ENCODE results near the gene SLC11A2. TPM values are rescaled to one million over a fixed set of nuclear protein-coding genes. Genes with fewer than 3 reads are reported as not detected.

The SLC11A2 gene
- total and polyA plus RNA-seq, 9 of the 15 experiments (the other 6 are each of a cell fraction or from before 2014, with no cell fraction given), result 21.1 to 54.0 (median 32.9) TPM

DNA sequence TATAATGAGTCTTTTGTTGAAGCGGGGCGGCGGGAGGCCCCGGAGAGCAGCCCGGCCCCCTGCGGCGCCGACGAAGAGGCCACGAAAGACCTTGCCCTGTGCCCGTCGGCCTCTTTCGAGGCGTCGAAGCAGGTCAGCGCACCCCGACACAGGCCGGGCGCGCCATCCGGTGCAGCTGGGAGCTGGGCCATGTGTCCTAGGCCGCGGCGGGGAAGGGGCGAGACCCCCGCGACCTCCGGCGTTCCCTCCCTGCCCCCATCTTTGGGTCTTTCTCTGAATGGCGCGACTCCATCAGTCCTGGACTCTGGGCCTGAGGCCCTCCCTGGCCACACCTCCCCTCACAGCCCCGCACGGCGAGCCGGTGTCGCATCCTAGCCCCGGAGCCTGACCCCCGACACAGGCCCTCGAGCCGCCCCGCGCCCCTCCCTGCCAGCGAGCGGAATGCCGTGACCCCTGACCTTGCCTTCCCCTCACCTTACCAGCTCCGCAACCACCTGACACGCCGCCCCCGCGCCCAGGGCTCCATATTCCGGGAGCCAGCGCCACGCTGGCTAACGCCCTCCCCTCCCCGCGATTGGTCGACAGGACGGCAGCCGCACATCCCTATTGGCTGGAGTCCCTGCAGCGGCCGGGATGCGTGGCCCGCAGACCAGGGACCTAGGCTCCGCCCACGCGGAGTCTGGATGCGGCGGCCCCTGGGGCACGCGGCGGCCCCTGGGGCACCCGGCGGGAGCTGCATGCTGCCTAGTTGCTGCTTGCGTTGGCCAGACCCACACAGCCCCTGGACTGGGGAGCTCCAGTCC is at the start of gene SLC11A2 (continued):
- TF ChIP-seq RERE (CRISPR knock-in tag; IDR thresholded peaks at IDR 0.05; ENCODE audit: borderline replicate concordance) (peak; percentile 23; the same call in 1 of the 2 replicates), THRAP3 (IDR thresholded peaks at IDR 0.05; ENCODE audit: borderline replicate concordance) (no peak), ZC3H11A (IDR thresholded peaks at IDR 0.05; ENCODE audit: low read depth, low read length) (no peak), CEBPG (CRISPR knock-in tag; IDR thresholded peaks at IDR 0.05) (0 out of 2 replicates have a peak, but pooled peaks have one; percentile 10), CEBPG (tag; conservative IDR thresholded peaks at IDR 0.05 in 1 of 2, IDR thresholded peaks at IDR 0.05 in 1 of 2) (no peak), HMG20B (CRISPR knock-in tag; IDR thresholded peaks at IDR 0.05) (no peak), ZNF384 (IDR thresholded peaks at IDR 0.05; ENCODE audit: low read depth, low read length) (no peak), DACH1 (IDR thresholded peaks at IDR 0.05; ENCODE audit: partially characterized antibody) (no peak), ZNF444 (CRISPR knock-in tag; IDR thresholded peaks at IDR 0.05) (no peak), PURB (CRISPR knock-in tag; IDR thresholded peaks at IDR 0.05; ENCODE audit: low read depth) (no peak), IRF2 (CRISPR knock-in tag; IDR thresholded peaks at IDR 0.05) (no peak), PTBP1 (IDR thresholded peaks at IDR 0.05; ENCODE audit: low read depth, low read length) (no peak), POLR2B (IDR thresholded peaks at IDR 0.05; ENCODE audit: low read depth, partially characterized antibody) (peak; percentile 68), ZNF134 (CRISPR knock-in tag; conservative IDR thresholded peaks at IDR 0.05) (no peak), CHD1 (IDR thresholded peaks at IDR 0.05; ENCODE audit: low read length) (no peak), NR2C2 (CRISPR knock-in tag; IDR thresholded peaks at IDR 0.05) (peak; percentile 91), NR2C2 (tag; IDR thresholded peaks at IDR 0.05) (peak; percentile 97), FOXP1 (CRISPR knock-in tag; IDR thresholded peaks at IDR 0.05) (peak; percentile 79), TSC22D4 (tag; IDR thresholded peaks at IDR 0.05) (no peak)
- TF ChIP-seq, protein P1, sequence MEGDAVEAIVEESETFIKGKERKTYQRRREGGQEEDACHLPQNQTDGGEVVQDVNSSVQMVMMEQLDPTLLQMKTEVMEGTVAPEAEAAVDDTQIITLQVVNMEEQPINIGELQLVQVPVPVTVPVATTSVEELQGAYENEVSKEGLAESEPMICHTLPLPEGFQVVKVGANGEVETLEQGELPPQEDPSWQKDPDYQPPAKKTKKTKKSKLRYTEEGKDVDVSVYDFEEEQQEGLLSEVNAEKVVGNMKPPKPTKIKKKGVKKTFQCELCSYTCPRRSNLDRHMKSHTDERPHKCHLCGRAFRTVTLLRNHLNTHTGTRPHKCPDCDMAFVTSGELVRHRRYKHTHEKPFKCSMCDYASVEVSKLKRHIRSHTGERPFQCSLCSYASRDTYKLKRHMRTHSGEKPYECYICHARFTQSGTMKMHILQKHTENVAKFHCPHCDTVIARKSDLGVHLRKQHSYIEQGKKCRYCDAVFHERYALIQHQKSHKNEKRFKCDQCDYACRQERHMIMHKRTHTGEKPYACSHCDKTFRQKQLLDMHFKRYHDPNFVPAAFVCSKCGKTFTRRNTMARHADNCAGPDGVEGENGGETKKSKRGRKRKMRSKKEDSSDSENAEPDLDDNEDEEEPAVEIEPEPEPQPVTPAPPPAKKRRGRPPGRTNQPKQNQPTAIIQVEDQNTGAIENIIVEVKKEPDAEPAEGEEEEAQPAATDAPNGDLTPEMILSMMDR (IDR thresholded peaks at IDR 0.05 in 2 of 3, conservative IDR thresholded peaks at IDR 0.05 in 1 of 3; ENCODE audit: insufficient read depth in 2 of 3, low read depth in 1 of 3, low read length in 3 of 3), result peak; percentile 18 to 28 (median 18); a peak in 3 of 6 replicates
- TF ChIP-seq, protein P2, sequence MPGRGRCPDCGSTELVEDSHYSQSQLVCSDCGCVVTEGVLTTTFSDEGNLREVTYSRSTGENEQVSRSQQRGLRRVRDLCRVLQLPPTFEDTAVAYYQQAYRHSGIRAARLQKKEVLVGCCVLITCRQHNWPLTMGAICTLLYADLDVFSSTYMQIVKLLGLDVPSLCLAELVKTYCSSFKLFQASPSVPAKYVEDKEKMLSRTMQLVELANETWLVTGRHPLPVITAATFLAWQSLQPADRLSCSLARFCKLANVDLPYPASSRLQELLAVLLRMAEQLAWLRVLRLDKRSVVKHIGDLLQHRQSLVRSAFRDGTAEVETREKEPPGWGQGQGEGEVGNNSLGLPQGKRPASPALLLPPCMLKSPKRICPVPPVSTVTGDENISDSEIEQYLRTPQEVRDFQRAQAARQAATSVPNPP (IDR thresholded peaks at IDR 0.05; ENCODE audit: borderline replicate concordance, insufficient read depth, insufficient read length), result no peak
